Mononuclear cell (primary cell): ENCODE data around the gene DOCK9. TPM values are rescaled to one million over a fixed set of nuclear protein-coding genes. Genes with fewer than 3 reads are reported as not detected.

Experiments used
- H3K27me3 ChIP-seq: 2 replicates; pipeline ENCODE4 v1.6.0; 2011; ENCODE audit warnings: low read length, control low read depth; ENCODE audit not compliant: insufficient read depth
- H3K4me1 ChIP-seq: 2 replicates; pipeline ENCODE4 v1.5.1; 2011; ENCODE audit warnings: mild to moderate bottlenecking, low read length, control low read depth; ENCODE audit not compliant: insufficient read depth
- H3K4me3 ChIP-seq: 2 replicates; pipeline ENCODE4 v1.5.1; 2011; ENCODE audit warnings: mild to moderate bottlenecking, low read length, moderate library complexity
- H3K9me3 ChIP-seq: 2 replicates; pipeline ENCODE4 v1.5.1; 2011; ENCODE audit warnings: low read depth, mild to moderate bottlenecking, control low read depth, low read length
- total RNA-seq: library from RNA; depleted of rRNA; stranded (reverse); fragments of >200 nt; gene quantifications from one replicate; pipeline ENCODE4 v1.2.3, GENCODE V29; 2012

Gene DOCK9, protein sequence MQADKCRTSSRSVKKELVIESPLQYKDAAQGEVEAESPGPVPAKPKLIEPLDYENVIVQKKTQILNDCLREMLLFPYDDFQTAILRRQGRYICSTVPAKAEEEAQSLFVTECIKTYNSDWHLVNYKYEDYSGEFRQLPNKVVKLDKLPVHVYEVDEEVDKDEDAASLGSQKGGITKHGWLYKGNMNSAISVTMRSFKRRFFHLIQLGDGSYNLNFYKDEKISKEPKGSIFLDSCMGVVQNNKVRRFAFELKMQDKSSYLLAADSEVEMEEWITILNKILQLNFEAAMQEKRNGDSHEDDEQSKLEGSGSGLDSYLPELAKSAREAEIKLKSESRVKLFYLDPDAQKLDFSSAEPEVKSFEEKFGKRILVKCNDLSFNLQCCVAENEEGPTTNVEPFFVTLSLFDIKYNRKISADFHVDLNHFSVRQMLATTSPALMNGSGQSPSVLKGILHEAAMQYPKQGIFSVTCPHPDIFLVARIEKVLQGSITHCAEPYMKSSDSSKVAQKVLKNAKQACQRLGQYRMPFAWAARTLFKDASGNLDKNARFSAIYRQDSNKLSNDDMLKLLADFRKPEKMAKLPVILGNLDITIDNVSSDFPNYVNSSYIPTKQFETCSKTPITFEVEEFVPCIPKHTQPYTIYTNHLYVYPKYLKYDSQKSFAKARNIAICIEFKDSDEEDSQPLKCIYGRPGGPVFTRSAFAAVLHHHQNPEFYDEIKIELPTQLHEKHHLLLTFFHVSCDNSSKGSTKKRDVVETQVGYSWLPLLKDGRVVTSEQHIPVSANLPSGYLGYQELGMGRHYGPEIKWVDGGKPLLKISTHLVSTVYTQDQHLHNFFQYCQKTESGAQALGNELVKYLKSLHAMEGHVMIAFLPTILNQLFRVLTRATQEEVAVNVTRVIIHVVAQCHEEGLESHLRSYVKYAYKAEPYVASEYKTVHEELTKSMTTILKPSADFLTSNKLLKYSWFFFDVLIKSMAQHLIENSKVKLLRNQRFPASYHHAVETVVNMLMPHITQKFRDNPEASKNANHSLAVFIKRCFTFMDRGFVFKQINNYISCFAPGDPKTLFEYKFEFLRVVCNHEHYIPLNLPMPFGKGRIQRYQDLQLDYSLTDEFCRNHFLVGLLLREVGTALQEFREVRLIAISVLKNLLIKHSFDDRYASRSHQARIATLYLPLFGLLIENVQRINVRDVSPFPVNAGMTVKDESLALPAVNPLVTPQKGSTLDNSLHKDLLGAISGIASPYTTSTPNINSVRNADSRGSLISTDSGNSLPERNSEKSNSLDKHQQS (N-terminal part only)
- total RNA-seq: 54.9 TPM

DNA sequence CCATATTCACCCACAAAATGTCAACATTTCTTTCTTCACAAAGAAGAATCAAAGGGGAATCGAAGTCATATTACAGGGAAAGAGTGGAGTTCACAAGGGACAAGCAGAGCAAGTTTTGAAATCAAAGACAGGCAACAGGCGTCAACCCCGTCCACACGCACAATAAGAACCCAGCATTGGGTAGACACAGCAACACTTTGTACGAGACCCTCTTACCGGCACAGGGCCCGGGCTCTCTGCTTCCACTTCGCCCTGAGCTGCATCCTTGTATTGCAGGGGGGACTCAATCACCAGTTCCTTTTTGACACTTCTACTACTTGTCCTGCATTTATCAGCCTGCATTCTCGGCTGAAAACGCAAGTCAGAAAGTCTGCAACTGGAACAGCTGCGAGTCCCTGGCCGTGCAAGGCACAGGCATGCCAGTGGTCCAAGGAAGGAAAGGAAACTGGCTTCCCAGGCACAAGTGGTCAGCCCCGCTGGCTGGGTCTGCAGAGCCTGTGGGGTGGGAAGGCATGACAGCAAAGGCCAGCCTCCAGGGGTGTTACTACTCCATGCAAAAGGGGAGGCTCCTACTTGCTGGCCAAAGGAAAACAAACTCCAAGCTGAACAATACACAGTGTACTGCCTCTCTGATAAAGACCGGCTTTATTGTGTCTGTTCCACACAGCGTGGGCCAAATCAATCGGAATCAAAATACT is at the start of gene DOCK9:
Gene DOCK9, minus strand, starts transcription at position 497 of the 698 bp plus-strand sequence. Its CDS starts 155 bp downstream, at position 342.
- no peaks in the 10 kb centered on the region for H3K27me3 ChIP-seq
- no peaks in the 10 kb centered on the region for H3K9me3 ChIP-seq
- no peak within 1 kb of the TSS for H3K4me3 ChIP-seq
- H3K4me1 ChIP-seq: peaks cover 28% of the 10 kb centered on the region

DNA sequence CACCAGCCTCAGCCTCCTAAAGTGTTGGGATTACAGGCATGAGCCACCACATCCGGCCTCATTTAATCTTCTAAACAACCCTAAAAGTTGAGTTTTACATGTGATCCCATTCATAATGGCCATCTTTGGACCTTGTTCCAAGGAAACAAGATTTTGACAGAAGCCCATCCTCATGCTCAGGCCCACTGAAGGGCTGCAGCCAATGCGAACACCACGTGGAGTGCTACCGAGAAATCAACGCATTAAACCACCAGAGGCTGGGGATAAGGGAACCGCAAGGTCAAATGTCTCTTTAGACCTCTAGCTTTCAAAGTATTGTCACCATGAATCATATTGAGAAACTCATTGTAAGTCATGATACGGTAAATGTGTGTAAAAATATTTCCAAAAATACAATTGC is 49.4 kb upstream of the DOCK9 start:
- Histone ChIP-seq H3K27me3 (peaks cover 70% of the 10 kb centered on the region), H3K9me3 (peaks cover 5% of the 10 kb centered on the region), H3K4me1 (no peaks in the 10 kb centered on the region), H3K4me3 (no peak overlapping the region)

DNA sequence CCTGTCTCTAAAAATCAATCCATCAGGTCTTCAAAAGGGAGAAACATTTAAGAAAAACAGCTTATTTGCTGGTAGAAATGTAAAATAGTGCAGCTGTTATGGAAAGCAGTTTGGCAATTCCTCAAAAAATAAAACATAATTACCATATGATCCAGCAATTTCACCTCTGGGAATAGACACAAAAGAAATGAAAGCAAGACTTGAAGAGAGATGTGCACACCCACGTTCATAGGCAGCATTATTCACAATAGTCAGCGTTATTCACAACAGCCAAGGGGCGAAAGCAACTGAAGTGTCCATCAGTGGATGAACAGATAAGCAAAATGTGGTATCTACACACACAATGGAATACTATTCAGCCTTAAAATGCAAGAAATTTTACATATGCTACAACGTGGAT is 45.1 kb upstream of the DOCK9 start:
- peaks cover 31% of the 10 kb centered on the region for H3K27me3 ChIP-seq
- no peaks in the 10 kb centered on the region for H3K4me1 ChIP-seq
- no peak overlapping the region for H3K4me3 ChIP-seq
- no peaks in the 10 kb centered on the region for H3K9me3 ChIP-seq

DNA sequence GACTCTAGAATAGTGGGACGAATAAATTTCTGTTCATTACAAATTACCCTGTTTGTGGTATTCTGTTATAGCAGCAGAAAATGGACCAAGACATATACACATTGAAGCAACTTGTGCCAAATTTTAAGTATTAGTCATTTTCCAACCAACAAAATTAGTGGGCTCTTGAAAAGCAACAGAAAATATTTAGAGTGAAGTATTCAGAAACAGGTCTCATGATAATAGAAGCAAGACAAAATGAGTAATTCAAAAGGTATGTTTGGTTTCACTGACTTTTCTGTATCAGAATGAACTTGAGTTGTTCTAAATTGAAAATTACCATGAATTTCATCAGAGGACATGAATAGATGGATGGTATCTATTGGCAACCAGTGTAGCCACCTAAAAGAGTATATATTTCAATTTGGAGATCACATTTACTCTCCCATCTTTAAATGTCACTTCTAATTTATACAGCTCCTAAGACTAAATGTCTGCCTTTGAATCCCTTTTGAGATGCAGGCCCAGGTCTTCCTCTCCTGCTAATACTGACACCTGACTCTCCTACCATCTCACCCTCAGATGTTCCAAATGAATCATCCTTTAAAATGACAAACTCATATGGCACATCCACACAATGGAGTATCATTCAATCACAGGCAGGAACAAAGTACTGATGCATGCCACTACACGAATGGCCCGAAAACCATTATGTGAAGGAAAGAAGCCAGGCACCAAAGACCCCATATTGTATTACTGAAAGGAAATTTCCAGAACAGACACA is 40.7 kb upstream of the DOCK9 start:
- H3K9me3 ChIP-seq: no peaks in the 10 kb centered on the region
- peaks cover 13% of the 10 kb centered on the region for H3K4me1 ChIP-seq
- peaks cover 11% of the 10 kb centered on the region for H3K27me3 ChIP-seq
- H3K4me3 ChIP-seq: no peak overlapping the region

DNA sequence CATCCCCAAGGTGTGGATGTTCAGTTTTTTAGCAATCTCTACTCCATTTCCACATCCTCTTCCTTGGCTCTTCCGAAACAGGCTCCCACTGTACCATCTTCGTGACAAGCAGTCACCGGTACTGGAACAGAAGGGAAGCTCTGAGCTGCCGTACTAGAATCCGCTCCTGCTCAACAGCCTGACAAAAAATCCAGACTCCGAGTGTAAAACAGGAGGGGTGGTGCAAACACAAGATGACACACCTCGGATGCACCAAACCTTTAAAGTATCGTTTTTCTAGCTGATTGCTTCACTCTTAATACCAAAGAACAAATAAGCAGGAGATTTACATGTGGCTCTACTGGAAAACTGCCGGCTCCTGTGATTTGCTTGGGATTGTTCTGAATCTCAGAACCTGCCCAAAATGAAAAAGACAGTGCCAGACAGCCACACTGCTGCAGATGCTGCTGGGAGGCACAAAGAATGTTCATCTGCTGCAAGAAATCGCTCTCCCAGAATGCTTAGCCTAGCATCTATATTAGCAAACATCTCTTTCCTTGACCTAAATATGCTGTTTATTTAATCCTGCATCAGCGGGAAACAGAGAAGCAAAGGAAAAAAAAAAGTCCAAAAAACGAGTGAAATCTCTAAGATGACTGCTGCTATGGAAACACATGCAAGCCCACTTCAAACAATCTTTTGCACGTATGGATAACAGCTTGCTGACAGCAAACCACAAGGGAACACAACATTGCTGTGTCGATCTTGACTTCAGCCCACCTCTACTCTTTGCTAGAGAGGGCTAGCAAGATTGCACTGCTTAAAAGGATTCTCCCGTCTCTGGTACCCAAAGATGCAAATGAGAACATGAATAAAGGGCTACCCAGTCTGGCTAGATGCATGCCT is 38.0 kb upstream of the DOCK9 start:
- H3K4me3 ChIP-seq: no peak overlapping the region
- H3K9me3 ChIP-seq: no peaks in the 10 kb centered on the region
- peaks cover 5% of the 10 kb centered on the region for H3K27me3 ChIP-seq
- H3K4me1 ChIP-seq: peaks cover 13% of the 10 kb centered on the region

DNA sequence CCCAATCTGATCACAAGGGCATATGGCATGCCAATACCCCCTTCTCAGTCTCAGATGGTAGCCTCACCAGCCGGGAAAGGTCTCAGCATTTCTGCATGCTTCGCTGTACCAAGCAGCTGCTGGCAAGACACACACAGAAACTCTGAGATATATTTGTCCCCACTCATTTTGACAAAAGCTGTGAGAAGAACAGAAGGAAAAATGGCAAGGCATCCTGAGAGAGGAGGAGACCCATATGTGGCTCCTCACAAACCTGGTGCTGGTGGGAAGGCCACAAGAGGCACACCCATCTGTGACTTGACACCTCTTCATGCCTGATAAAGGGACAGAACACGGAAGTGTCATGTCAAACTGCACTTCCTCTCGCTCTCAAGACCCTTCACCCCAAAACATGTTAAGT is 36.7 kb upstream of the DOCK9 start:
- Histone ChIP-seq H3K4me3 (no peak overlapping the region), H3K9me3 (no peaks in the 10 kb centered on the region), H3K4me1 (peaks cover 13% of the 10 kb centered on the region), H3K27me3 (peaks cover 5% of the 10 kb centered on the region)

DNA sequence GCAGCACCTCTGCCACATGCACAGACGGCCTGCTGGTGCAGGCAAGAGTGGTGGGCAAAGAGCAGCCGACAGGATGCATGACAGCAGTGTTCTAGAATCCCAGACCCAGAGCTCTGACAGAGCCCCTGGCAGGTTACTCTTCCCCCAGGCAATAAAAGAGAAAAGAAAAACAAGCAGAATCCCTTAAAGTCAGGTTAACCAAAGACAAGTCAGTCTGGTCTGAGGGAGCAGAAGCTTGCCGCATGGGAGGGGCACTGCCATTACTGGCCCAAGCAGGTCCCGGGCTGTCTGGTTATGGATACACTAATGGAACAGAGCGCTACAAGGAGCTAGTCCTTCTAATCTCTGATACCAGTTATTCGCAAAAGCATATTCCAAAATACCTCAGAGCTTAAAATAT is 36.1 kb upstream of the DOCK9 start:
- no peak overlapping the region for H3K4me3 ChIP-seq
- peaks cover 13% of the 10 kb centered on the region for H3K4me1 ChIP-seq
- no peaks in the 10 kb centered on the region for H3K9me3 ChIP-seq
- peaks cover 5% of the 10 kb centered on the region for H3K27me3 ChIP-seq

DNA sequence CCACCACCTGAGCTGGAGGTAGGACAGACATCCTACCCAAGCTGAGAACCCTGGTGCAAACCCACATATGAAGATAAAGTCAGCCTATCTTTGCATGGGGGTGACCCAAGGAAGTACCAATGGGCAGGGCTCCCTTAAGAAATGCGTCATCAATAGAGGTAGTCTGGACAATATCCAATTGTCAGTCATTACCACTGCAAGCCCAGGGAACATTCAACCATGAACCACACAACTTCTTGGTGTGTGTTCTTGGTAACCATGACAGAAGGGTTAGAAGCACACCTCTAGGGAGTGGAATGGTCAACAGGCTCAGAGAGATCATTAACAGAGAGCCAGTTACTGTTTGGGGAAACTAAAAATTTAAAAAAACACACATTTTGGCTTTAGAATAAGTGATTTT is 34.7 kb upstream of the DOCK9 start:
- peaks cover 5% of the 10 kb centered on the region for H3K27me3 ChIP-seq
- H3K4me1 ChIP-seq: peaks cover 13% of the 10 kb centered on the region
- no peak overlapping the region for H3K4me3 ChIP-seq
- no peaks in the 10 kb centered on the region for H3K9me3 ChIP-seq

DNA sequence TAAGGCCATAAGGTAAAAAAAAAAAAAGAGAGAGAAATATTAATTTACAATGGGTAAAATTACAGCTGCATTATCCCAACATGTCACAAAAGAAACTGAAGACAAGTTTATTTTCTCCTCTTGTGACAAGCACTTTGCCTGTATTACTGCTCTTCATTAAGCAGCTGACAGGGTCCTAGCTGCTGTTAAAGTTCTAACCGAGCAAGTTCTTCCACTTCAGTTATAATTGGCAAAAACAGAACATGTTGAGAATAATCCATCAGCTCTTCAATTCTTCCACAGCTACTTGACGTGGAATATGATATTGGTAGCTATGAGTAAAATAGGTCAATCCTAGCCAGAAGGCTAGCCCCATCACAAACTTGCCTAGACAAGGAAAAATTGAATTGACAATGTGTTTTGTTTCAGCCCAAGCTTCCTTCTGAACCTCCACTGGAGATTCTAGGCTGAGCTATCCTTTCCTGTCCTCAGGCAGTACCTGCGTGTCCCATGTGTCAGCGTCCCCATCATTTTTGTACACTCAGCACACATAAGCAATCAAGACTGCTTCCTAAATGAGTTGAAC is 32.2 kb upstream of the DOCK9 start:
- H3K4me1 ChIP-seq: peaks cover 3% of the 10 kb centered on the region
- no peaks in the 10 kb centered on the region for H3K9me3 ChIP-seq
- no peaks in the 10 kb centered on the region for H3K27me3 ChIP-seq
- H3K4me3 ChIP-seq: no peak overlapping the region

DNA sequence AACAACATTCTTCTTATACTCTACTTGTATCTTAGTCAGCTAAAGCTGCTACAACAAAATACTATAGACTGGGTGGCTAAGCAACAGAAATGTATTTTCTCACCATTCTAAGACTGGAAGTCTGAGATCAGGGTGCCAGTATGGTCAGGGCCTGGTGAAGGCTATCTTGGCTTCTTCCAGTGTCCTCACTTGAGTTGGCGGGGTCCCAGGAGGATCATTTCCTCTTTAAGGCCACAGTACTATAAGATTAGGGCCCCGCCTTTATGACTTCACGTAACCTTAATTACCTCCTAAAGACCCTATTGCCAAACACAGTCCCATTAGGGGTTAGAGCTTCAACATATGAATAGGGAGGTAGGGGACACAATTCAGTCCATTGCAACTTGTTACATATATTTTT is 30.7 kb upstream of the DOCK9 start:
- H3K4me3 ChIP-seq: no peak overlapping the region
- H3K4me1 ChIP-seq: no peaks in the 10 kb centered on the region
- no peaks in the 10 kb centered on the region for H3K9me3 ChIP-seq
- no peaks in the 10 kb centered on the region for H3K27me3 ChIP-seq

DNA sequence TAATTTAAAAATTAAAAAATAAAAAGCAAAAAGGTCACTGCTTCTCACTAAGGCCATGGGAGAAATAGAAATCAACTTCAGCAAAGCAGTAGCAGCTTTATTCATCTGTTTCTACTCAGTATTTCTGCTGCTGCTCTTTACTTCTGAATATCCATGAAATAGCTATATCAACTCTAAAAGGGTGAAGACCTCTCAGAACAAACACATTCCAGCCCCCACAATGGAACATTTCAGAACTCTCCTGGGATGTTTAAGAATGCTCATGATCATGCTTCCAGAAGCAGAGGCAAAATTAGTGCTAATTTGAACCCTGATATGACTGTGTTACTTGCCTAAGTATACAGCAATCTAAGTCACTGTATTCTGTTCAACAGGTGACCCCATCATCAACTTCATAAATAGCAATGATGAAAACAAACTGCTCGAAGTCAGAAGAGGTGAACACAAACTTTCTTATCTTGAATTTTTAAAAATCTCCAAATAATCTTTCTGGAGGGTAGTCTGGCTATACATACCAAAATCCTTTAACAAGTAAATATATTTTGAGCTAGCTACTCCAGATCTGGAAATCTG is 29.6 kb upstream of the DOCK9 start:
- H3K4me3 ChIP-seq: no peak overlapping the region
- no peaks in the 10 kb centered on the region for H3K4me1 ChIP-seq
- no peaks in the 10 kb centered on the region for H3K9me3 ChIP-seq
- H3K27me3 ChIP-seq: no peaks in the 10 kb centered on the region

DNA sequence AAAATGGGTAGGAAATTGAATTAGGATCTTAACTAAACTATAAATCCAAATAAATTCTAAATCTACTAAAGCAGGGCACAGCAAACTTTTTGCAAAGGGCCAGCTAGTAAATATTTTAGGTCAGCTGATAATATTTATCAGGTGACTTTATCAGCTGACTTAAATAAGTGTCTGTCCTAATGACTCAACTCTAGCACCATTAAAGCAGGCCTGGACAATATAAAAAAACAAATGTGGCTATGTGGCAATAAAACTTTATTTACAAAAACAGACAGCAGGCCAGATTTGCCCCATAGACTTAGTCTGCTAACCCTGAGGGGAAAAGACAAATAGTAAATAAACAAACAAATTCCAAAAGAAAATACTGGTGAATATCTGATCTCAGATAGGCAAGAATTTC is 27.7 kb upstream of the DOCK9 start:
- Histone ChIP-seq H3K27me3 (no peaks in the 10 kb centered on the region), H3K9me3 (no peaks in the 10 kb centered on the region), H3K4me1 (no peaks in the 10 kb centered on the region), H3K4me3 (no peak overlapping the region)

DNA sequence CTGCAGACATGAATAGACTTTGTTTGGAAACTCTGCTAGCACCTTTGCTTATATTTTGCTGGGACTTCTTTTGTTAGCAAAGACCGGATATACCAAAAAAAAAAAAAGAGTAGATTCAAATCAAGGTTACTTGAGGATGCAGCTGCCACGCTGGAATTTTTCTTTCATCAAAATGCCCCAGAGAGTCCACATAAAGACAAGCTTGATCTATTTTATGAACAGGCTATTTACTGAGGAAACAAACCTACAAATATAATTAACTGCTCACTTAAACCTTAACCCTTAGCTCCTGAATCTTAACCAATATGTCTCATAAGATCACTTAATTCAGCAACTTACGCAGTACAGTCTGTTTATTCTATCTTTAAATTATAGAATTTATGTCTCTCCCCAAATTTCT is 27.1 kb upstream of the DOCK9 start:
- no peaks in the 10 kb centered on the region for H3K9me3 ChIP-seq
- no peaks in the 10 kb centered on the region for H3K27me3 ChIP-seq
- peaks cover 4% of the 10 kb centered on the region for H3K4me1 ChIP-seq
- H3K4me3 ChIP-seq: no peak overlapping the region
